ENCODE measurements around the gene SIDT2. TPM values are rescaled to one million over a fixed set of nuclear protein-coding genes. Genes with fewer than 3 reads are reported as not detected.

Gene SIDT2
- total RNA-seq, 1 experiment from 2014 or later = 37.0 TPM

DNA sequence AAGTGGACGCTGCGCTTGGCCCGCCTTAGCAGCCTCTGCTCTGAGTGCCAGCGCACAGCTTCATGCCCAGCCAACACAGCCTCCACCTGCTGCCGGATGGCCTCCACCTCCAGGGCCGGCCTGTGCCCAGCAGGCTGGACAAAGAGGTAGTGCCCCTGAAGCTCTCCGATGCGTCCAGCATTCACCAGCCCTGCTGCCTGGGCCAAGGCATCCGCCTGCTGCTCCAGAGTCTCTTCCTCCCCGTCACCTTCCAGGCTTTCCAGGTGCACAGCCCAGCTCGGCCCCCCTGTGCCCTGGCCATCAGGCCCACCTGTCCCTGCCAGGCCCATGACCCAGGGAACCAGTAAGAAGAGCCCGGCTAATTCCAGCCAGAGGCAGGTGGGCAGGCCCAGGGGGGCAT, 50.9 kb downstream of the SIDT2 start:
- Histone ChIP-seq H3K9ac (ENCODE audit: low read length) (no peak overlapping the region), H4K20me1 (ENCODE audit: insufficient read depth) (no peaks in the 10 kb centered on the region), H3K4me1 (ENCODE audit: control insufficient read depth in 1 of 2, insufficient read depth in 2 of 2, low read length in 2 of 2) (peaks cover 14 to 20% of the 10 kb centered on the region in 2 experiments; a peak in 3 of 4 replicates), H3K79me2 (ENCODE audit: insufficient read depth, low read length) (peaks cover 34% of the 10 kb centered on the region), H3K4me3 (replicated peaks in 1 of 2; ENCODE audit: low read depth in 1 of 2, low read length in 2 of 2) (no peak overlapping the region), H2AFZ (ENCODE audit: low read depth, low read length, poor library complexity, severe bottlenecking) (no peak overlapping the region), H3K4me2 (ENCODE audit: low read length) (no peak overlapping the region), H3K27me3 (ENCODE audit: insufficient read depth, low read length) (no peaks in the 10 kb centered on the region), H3K9me3 (ENCODE audit: control insufficient read depth in 1 of 2, insufficient read depth in 1 of 2, low read depth in 1 of 2, low read length in 2 of 2) (no peaks in the 10 kb centered on the region), H3K36me3 (ENCODE audit: control insufficient read depth in 1 of 2, insufficient read depth in 2 of 2, low read length in 2 of 2) (peaks cover 9 to 12% of the 10 kb centered on the region in 2 experiments; a peak in 3 of 4 replicates), H3K9me2 (ENCODE audit: insufficient read depth) (no peaks in the 10 kb centered on the region), H3K27ac (ENCODE audit: low read depth, low read length) (no peak overlapping the region)
- ChIA-PET POLR2A (no interaction called here), CTCF (no interaction called here), RAD21 (ENCODE audit: low non-redundant PET in 1 of 2, low total read pairs in 2 of 2, uncharacterized antibody in 2 of 2, unreplicated experiment in 2 of 2) (no interaction called here)
- intact Hi-C loops (cut with micrococcal nuclease) = loop anchor here (5.0 kb wide), 1 partner anchor 437 kb away; the partner anchor contains the start of gene APOA5
- BruUV-seq (replicated peaks) = no TSS peak
- TF ChIP-seq CEBPB (IDR thresholded peaks at IDR 0.05; ENCODE audit: low read depth) (no peak), ZFX (IDR thresholded peaks at IDR 0.05) (no peak), ZNF274 (IDR thresholded peaks at IDR 0.05; ENCODE audit: low read depth, low read length) (no peak), RAD21 (IDR thresholded peaks at IDR 0.05; ENCODE audit: low read depth) (no peak)
- TF ChIP-seq, protein P1, sequence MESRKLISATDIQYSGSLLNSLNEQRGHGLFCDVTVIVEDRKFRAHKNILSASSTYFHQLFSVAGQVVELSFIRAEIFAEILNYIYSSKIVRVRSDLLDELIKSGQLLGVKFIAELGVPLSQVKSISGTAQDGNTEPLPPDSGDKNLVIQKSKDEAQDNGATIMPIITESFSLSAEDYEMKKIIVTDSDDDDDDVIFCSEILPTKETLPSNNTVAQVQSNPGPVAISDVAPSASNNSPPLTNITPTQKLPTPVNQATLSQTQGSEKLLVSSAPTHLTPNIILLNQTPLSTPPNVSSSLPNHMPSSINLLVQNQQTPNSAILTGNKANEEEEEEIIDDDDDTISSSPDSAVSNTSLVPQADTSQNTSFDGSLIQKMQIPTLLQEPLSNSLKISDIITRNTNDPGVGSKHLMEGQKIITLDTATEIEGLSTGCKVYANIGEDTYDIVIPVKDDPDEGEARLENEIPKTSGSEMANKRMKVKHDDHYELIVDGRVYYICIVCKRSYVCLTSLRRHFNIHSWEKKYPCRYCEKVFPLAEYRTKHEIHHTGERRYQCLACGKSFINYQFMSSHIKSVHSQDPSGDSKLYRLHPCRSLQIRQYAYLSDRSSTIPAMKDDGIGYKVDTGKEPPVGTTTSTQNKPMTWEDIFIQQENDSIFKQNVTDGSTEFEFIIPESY (IDR thresholded peaks at IDR 0.05; ENCODE audit: extremely low read depth, insufficient replicate concordance, low read length) = no peak
- ATAC-seq (no peak), DNase-seq (ENCODE audit: low read depth, low spot score) (no peak)

DNA sequence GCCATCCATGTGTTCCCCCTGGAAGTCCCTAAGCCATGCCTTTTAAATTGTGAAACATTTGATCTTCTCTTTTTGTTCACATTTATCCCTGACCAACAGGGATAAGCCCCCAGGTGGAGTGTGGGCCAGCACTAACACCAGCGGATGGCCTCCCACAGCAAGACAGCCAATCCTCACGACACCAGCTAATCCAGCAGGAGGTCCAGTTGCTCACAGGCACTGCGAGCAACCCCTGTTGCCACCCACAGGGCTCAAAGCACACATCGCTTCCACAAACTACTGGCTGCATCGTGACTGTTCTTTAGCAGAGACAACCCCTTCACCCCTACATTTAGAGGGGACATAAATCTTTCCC, 51.4 kb downstream of the SIDT2 start:
- H3K4me1 ChIP-seq (ENCODE audit: control insufficient read depth in 1 of 2, insufficient read depth in 2 of 2, low read length in 2 of 2) = peaks cover 14 to 20% of the 10 kb centered on the region in 2 experiments; a peak in 3 of 4 replicates
- no peak overlapping the region for H3K4me3 ChIP-seq (replicated peaks in 1 of 2; ENCODE audit: low read depth in 1 of 2, low read length in 2 of 2)
- ChIA-PET CTCF (interaction anchor here (1.6 kb wide), 1 partner anchor 51 kb away, joined by 3 read pairs; the partner anchor contains the start of gene SIDT2), RAD21 (ENCODE audit: low non-redundant PET in 1 of 2, low total read pairs in 2 of 2, uncharacterized antibody in 2 of 2, unreplicated experiment in 2 of 2) (no interaction called here), POLR2A (no interaction called here)
- peaks cover 9 to 12% of the 10 kb centered on the region in 2 experiments; a peak in 3 of 4 replicates for H3K36me3 ChIP-seq (ENCODE audit: control insufficient read depth in 1 of 2, insufficient read depth in 2 of 2, low read length in 2 of 2)
- no TSS peak for BruUV-seq (replicated peaks)
- H2AFZ ChIP-seq (ENCODE audit: low read depth, low read length, poor library complexity, severe bottlenecking) = no peak overlapping the region
- no peaks in the 10 kb centered on the region for H4K20me1 ChIP-seq (ENCODE audit: insufficient read depth)
- H3K4me2 ChIP-seq (ENCODE audit: low read length) = peak overlapping the region; percentile 92; the same call in 1 of the 2 replicates
- no peak for DNase-seq (ENCODE audit: low read depth, low spot score)
- intact Hi-C loops (cut with micrococcal nuclease) = loop anchor here (5.0 kb wide), 1 partner anchor 438 kb away; the partner anchor contains the start of gene APOA5
- no peak overlapping the region for H3K27ac ChIP-seq (ENCODE audit: low read depth, low read length)
- no peak overlapping the region for H3K9ac ChIP-seq (ENCODE audit: low read length)
- no peaks in the 10 kb centered on the region for H3K27me3 ChIP-seq (ENCODE audit: insufficient read depth, low read length)
- no peak for ATAC-seq
- H3K9me2 ChIP-seq (ENCODE audit: insufficient read depth) = no peaks in the 10 kb centered on the region
- no peaks in the 10 kb centered on the region for H3K9me3 ChIP-seq (ENCODE audit: control insufficient read depth in 1 of 2, insufficient read depth in 1 of 2, low read depth in 1 of 2, low read length in 2 of 2)
- H3K79me2 ChIP-seq (ENCODE audit: insufficient read depth, low read length) = peaks cover 34% of the 10 kb centered on the region
- TF ChIP-seq EZH2 (IDR thresholded peaks at IDR 0.05) = no peak
- no peak for TF ChIP-seq EGR1 (IDR thresholded peaks at IDR 0.05; ENCODE audit: low read depth)
- TF ChIP-seq, protein P2, sequence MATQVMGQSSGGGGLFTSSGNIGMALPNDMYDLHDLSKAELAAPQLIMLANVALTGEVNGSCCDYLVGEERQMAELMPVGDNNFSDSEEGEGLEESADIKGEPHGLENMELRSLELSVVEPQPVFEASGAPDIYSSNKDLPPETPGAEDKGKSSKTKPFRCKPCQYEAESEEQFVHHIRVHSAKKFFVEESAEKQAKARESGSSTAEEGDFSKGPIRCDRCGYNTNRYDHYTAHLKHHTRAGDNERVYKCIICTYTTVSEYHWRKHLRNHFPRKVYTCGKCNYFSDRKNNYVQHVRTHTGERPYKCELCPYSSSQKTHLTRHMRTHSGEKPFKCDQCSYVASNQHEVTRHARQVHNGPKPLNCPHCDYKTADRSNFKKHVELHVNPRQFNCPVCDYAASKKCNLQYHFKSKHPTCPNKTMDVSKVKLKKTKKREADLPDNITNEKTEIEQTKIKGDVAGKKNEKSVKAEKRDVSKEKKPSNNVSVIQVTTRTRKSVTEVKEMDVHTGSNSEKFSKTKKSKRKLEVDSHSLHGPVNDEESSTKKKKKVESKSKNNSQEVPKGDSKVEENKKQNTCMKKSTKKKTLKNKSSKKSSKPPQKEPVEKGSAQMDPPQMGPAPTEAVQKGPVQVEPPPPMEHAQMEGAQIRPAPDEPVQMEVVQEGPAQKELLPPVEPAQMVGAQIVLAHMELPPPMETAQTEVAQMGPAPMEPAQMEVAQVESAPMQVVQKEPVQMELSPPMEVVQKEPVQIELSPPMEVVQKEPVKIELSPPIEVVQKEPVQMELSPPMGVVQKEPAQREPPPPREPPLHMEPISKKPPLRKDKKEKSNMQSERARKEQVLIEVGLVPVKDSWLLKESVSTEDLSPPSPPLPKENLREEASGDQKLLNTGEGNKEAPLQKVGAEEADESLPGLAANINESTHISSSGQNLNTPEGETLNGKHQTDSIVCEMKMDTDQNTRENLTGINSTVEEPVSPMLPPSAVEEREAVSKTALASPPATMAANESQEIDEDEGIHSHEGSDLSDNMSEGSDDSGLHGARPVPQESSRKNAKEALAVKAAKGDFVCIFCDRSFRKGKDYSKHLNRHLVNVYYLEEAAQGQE (IDR thresholded peaks at IDR 0.05; ENCODE audit: low read depth) = no peak
- TF ChIP-seq, protein P1 (IDR thresholded peaks at IDR 0.05; ENCODE audit: extremely low read depth, insufficient replicate concordance, low read length) = no peak
- no peak for TF ChIP-seq FOSL1 (IDR thresholded peaks at IDR 0.05; ENCODE audit: low read depth)
- no peak for TF ChIP-seq ZFX (IDR thresholded peaks at IDR 0.05)
- no peak for TF ChIP-seq EZH2phosphoT487 (IDR thresholded peaks at IDR 0.05; ENCODE audit: borderline replicate concordance)
